SHP77 (cell line): ENCODE measurements around the gene CHIA.
"Not testable (repeated sequence)": the region's sequence is repeated elsewhere in the genome, so short reads cannot be mapped to it uniquely, and the experiment has no call there.

Source experiments
- DNase-seq, 2 experiments: peaks; one replicate each; lab custom pipeline; 2025; lab: John Stamatoyannopoulos, UW

Gene CHIA

DNA sequence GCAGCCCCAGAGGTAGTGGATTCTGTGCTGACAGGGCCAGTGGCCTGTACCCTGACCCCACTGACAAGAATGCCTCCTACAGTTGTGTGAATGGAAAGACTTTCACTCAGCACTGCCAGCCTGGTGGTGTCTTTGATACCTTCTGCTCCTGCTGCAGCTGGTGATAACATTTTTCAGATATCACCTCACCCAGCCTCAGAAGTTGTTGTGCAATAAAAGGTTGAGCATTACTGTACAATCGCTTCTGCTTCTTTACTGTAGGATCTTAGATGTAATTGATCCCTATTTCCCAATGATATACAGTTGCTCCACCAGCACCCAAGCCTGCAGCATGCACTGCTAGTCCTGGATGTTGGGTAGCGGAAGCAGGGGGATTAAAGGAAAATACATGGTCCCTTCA is 4.8 kb upstream of the CHIA start:
- DNase-seq, result no peak

DNA sequence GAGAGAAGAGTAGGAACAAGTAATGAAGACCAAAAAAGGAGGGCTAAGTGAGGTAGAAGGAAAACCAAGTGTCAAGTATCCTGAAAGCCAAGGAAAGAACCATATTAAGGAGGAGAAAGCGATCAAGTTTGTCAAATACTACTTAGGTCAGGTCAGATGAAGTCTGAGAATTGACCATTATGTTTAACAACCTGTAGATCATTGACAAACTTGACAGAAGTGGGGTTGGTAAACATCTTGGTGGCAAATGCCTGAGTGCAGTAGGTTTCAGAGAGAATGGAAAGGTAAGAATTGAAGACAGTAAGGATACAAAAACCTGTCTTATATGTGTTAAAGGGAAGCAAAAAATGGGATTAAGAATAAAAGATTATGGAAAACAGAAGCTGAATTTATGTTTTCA is 3.7 kb upstream of the CHIA start:
- no peak for DNase-seq

DNA sequence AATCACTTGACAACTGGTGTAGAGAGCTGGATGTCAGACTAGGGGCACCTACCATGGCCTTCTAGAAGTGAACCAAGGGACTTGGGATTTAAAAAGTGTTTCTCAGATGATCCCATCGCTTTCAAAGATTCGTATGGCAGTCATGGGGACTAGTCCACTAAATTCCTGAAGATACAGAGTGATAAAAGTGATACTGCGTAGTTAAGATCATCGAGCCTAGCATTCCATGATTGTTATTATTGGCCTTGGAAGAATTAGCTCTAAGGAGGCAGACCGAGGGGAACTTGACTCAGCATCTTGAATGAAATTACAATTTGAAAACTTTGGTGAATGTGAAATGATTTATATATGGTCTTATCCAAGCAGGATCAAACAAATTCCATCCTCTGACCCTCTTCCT is 1.3 kb upstream of the CHIA start:
- DNase-seq, result no peak

DNA sequence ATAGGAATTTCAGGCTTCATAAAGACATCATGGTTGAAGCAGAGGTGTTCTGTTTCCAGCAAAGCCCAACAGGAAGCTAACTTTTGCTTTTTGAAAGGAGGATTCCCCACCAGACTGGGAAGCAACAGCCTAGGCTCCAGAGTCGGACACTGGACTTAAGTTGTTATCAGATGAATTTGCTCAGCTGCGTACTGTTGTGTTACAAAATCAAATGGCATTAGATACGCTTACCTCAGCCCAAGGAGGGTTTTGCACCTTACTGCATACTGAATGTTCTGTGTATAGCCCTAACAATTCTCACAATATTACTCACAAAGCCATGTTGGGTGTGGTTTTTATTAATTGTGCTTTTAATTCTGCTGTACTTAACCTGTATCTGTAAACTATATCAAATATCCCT is 547 bp upstream of the CHIA start:
- peak in 1 of 2 experiments; percentile 2 for DNase-seq

DNA sequence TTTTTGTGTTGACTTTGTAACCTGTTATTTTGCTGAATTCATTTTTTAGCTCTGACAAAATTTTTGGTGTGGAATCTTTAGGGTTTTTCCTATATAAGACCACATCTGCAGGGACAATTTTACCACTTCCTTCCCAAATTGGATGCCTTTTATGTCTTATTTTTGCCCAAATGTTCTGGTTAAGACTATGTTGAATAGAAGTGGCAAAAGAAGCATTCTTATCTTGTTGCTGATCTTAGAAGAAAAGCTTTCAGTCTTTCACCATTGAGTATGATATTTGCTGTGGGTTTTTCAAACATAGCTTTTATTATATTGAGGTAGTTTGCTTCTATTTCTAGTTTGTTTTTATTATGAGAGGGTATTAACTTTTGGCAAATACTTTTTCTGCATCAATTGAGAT is 3.7 kb downstream of the CHIA start:
- no peak for DNase-seq

DNA sequence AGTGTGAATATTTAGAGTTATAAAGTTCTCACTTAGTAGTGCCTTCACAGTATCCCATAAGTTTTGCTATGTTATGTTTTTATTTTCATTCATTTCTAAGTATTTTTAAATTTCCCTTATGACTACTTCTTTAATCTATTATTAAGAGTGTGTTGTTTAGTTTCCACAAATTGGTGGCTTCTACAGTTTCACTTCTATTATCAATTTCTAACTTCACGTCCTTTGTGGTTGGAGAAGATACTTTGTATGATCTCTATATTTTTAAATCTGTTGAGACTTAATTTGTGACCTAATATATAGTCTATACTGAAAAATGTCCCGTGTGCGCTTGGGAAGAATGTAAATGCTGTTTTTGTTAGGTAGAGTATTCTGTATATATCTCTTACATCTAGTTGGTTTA is 11.7 kb downstream of the CHIA start:
- no peak for DNase-seq

DNA sequence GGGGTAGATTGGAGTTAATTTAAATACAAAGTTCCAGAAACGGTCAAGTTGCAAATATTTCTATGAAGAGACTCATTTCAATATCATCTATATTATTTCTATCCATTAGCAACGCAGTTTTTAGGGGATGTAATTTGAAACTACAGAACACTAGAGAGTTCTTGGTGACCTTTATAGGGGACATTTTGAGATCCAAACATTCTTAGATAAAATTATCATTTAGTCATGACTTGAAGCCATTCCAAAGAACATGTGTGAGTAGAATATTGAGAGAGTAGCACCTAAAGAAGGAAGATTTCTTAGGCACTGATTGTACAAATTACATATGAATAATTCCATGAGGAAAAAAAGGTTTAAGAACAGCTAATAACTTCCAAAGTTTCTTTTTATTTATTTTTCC is 19.0 kb downstream of the CHIA start:
- no peak for DNase-seq

DNA sequence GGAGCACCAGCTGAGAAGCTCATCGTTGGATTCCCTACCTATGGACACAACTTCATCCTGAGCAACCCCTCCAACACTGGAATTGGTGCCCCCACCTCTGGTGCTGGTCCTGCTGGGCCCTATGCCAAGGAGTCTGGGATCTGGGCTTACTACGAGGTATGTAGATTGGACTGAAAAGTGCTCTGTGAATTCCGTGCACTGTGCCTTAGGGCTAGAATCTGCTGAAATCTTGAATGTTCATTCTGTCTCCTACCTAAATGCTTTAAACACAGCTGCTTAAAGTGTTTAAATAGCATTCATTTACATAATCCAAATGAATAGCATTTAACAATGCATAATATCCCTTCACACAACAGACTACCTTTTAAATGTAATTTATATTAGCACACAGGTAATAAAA is 27.9 kb downstream of the CHIA start:
- DNase-seq, result no peak

DNA sequence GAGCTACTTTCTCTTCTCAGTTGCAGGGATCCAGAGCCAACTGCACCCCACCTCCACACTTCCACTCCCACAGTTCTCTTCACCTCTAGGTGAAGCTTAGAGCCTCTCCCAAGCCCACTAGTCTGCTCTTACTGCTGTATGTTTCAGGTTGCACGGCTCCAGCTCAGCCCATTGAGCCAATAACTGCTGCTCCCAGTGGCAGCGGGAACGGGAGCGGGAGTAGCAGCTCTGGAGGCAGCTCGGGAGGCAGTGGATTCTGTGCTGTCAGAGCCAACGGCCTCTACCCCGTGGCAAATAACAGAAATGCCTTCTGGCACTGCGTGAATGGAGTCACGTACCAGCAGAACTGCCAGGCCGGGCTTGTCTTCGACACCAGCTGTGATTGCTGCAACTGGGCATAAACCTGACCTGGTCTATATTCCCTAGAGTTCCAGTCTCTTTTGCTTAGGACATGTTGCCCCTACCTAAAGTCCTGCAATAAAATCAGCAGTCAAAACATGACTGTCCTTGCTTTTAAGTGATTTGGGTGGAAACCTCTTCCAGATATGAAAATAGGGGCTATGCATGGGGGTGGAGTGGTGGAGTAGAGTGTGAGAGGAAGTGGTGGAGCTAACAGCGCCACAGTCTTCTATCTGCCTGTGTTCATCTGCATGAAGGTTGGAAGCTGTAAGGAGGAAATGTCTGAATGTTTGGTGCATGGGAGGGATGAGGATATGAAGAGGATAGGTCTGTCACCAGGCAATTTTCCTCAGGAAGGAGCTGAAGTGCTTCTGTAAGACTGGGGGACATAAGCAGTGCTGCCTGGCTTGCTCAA is 29.6 kb downstream of the CHIA start:
- peak in 1 of 2 experiments; percentile 16 for DNase-seq

DNA sequence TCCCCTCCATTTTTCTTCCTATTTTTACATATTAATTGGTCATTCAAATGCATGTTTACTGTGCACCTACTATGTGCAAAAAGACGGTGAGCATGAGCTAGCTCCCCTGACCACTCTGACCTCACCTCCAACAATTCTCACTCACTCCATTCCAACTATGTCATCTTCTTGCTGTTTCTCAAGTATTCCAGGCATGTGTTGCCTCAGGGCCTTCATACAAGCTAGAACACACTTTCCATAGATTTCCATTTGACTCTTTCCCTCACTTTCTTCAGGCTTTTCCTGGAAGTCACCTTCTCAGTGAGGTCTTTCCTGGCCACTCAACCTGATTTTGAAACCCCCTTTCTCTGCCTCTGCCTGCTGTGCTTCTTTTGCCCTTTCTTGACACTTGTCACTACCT is 32.6 kb downstream of the CHIA start:
- no peak for DNase-seq

DNA sequence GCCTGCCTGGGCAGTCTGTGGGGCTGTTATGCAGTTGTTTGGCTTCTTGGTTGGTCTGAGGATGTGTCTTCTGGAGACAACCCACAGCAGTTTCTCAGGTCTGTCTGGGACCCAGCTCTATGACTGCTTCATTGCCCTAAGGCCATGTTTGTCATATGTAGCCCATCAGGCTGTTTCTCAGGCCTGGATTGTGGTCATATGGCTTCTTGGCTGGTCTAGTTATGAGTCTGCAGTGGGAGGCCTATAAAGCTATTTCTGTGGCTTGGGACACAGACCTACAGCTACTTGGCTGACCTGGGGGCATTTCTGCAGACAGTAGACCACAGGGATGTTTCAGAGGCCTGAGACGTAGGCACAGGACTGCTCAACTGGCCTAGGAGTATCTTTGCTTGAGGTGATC is 41.5 kb downstream of the CHIA start:
- DNase-seq, result no peak

DNA sequence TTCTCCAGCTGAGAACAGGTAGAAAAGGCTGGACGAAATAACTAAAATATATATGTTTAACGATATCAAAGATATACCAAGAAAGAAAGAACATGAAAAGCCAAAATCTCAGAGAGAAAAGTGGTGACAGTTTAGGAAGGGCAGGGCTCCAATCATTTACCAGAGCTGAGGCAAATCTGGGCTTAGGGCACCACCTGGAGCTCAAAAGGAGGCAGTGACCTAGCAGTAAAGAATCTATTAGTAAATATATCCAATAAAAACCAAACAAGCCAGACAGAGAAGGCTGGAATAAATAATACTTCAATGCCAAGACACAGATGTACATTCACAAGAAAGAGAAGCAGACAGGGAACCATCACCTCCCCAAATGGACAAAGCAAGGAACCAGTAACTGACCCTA is 43.5 kb downstream of the CHIA start:
- peak in 1 of 2 experiments; percentile 27 for DNase-seq

DNA sequence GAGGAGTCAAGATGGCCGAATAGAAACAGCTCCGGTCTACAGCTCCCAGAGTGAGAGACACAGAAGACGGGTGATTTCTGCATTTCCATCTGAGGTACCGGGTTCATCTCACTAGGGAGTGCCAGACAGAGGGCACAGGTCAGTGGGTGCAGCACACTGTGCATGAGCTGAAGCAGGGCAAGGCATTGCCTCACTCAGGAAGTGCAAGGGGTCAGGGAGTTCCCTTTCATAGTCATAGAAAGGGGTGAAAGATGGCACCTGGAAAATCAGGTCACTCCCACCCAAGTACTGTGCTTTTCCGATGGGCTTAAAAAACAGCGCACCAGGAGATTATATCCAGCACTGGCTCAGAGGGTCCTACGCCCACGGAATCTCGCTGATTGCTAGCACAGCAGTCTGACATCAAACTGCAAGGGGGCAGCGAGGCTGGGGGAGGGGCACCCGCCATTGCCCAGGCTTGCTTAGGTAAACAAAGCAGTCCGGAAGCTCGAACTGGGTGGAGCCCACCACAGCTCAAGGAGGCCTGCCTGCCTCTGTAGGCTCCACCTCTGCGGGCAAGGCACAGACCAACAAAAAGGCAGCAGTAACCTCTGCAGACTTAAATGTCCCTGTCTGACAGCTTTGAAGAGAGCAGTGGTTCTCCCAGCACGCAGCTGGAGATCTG is 44.7 kb downstream of the CHIA start:
- DNase-seq, result not testable (repeated sequence)

DNA sequence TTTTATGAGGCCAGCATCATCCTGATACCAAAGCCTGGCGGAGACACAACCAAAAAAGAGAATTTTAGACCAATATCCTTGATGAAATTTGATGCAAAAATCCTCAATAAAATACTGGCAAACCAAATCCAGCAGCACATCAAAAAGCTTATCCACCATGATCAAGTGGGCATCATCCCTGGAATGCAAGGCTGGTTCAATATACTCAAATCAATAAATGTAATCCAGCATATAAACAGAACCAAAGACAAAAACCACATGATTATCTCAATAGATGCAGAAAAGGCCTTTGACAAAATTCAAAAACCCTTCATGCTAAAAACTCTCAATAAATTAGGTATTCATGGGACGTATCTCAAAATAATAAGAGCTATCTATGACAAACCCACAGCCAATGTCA is 48.2 kb downstream of the CHIA start:
- DNase-seq, result not testable (repeated sequence)

DNA sequence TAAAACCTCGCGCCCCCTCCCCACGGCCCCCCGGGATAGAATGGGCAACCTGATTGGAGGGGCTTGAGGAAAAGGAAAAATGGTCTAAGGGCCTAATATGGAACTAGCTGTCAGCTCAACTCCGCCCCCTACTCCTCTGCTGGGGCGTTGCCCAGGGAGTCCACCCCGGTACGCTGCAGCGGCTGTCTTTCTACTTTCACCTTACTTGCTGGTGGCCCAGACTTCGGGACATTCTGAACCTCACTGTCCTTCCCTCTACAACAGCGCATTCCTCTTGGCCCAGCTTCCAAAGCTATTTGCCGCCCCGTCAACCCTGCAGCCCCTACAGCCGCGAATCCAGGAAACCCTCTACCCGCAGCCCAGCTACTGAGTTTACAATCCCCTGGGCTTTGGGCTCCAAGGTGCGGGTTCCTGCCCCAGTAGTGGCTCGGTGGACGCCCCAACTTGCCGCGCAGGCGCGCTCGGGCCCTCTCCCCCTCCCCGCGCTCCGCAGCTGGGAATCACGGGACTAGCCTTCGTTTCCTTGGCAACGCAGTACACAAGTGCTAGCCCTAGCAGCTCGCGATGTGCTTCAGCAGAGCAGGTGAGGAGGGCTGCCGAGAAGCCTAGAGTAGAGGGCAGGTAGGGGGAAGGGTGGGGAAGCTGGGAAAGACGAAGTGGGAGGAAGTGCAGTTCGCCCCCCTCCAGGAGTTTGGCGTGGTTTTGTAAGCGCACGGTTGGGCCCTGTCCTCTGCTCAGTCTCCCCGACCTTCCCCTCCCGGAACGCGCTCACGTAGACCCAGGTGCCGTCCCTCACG is 55.6 kb downstream of the CHIA start:
- peak; percentile 88 for DNase-seq

DNA sequence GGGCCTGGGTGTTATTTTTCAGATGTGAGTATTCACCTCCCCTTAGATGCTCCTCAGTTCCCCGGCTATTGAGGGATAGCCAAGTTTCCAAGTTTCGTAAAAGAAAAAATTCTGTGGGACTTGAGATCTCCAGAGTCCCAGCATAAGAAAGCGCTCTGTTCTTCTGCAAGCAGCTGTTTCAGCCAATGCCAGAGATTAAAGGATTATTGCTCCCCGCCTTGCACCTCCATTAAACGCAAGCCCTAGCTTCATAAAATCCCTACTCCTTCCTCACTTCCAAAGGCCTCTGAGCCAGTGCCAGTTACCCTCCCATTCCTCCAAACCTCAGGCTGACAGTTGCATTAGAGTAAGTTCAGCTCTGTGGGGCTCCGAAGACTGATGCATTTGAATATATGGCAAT is 56.4 kb downstream of the CHIA start:
- DNase-seq, result no peak

DNA sequence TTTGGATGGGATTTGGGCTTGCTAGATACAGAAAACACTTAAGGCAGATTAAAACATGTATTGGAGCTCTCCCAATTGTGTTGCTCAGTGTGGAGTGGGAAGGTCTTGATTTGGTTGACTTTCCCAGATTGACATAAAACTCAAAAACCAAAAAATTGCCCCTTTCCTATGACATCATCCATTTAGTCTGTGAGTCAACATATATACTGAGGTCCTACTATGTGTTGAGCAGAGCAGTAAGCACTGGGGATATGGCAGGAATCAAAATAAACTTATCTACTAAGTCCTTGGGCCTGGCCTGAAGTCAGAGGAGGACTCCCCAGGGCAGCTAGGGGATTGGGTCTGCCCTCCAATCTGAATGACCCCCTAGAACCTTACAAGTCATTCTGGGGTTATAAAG is 61.0 kb downstream of the CHIA start:
- DNase-seq, result no peak

DNA sequence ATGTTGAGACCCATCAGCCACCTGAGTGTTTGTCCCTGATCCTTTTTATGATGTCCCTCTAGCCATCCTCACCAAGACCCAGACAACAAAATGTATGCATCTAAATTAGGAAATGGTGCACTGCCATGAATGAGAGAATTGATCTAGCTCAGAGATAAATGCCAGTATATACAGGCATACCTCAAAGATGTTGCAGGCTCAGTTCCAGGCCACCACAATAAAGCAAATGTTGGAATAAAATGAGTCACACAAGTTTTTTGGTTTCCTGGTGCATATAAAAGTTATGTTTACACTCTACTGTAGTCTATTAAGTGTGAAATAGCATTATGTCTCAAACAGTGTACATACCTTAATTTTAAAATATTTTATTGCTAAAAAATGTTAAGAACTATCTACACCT is 63.9 kb downstream of the CHIA start:
- no peak for DNase-seq

DNA sequence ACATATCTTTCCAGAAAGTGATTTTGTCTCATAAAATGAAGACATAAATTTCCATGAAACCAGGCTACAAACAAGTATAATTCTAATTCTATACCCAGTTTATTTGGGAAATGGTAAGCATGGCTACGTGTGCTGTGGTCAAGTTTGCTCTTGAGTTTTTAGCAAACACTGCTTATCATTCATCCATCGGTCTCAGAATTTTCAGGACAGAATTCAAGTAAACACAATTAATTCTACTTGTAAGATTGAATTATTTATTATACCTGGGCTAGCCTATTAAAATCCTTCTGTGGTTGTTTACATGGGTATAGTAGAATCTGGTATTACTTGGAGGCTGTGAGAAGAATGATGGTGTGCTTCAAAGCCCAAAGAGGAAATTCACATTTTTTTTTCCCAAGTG is 68.3 kb downstream of the CHIA start:
- no peak for DNase-seq

DNA sequence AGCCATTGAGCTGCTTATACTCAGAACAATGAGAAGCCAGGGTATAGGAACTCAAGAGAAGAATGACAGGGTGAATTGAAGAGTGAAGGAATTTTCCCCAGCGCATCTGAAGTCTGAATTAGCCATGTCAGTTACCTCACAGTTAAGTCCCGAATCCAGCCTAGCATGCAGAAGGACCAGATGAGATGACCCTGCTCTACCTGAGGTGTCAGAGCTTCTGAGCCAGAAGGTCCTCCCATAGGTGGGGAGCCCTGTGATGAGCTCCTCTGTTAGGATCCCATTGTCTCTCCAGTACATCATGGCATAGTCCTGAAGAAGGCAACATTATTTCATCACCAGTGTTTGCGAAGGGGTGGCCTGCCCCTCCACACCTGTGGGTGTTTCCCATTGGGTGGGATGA is 68.7 kb downstream of the CHIA start:
- no peak for DNase-seq

DNA sequence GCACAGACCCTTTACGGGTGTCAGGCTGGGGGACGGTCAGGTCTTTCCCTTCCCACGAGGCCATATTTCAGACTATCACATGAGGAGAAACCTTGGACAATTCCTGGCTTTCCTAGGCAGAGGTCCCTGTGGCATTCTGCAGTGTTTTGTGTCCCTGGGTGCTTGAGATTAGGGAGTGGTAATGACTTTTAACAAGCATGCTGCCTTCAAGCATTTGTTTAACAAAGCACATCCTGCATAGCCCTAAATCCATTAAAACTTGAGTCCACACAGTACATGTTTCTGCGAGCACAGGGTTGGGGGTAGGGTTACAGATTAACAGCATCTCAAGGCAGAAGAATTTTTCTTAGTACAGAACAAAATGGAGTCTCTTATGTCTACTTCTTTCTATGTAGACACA is 69.6 kb downstream of the CHIA start:
- not testable (repeated sequence) for DNase-seq

DNA sequence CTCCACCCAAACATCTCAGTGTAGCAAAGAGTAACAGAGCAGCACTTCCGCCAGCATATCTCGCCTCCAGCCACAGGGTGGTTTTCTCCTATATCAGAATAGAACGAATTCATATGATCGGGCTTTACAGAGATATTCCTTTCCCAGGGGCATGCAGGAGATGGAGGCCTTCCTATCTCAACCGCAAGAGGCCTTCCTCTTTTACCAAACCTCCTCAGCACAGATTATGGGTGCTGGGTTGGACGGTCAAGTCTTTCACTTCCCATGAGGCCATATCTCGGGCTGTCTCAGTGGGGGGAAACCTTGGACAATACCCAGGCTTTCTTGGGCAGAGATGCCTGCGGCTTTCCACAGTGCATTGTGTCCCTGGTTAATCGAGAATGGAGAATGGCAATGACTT is 71.1 kb downstream of the CHIA start:
- no peak for DNase-seq

DNA sequence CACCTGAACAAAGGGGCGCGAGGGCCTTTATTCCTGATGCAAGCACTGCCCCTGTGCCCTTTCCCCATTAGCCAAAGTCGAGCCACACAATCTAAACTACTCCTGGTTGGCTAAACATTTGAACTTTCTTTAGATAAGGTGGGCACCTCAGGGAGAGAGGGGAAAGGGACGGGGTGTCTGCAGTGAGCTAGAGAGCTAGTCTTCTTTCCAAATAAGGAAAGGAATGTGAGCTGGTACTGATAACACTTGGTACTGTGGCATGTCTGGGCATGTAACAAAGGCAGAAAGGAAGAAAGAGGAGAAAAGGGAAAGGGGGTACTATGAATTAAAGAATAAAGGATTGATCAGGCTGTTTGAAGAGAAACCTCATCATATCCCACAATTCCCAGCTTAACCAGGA is 74.0 kb downstream of the CHIA start:
- no peak for DNase-seq
